Fibroblast of peridontal ligament (primary cell): Measurements from ENCODE around the gene NRL.
"Not testable (repeated sequence)": the region's sequence is repeated elsewhere in the genome, so short reads cannot be mapped to it uniquely, and the experiment has no call there.

ENCODE experiments used
- DNase-seq: peaks from one replicate; pipeline ENCODE4 v3.0.0-alpha.2; 2010; ENCODE audit errors: extremely low read depth

The NRL gene

DNA sequence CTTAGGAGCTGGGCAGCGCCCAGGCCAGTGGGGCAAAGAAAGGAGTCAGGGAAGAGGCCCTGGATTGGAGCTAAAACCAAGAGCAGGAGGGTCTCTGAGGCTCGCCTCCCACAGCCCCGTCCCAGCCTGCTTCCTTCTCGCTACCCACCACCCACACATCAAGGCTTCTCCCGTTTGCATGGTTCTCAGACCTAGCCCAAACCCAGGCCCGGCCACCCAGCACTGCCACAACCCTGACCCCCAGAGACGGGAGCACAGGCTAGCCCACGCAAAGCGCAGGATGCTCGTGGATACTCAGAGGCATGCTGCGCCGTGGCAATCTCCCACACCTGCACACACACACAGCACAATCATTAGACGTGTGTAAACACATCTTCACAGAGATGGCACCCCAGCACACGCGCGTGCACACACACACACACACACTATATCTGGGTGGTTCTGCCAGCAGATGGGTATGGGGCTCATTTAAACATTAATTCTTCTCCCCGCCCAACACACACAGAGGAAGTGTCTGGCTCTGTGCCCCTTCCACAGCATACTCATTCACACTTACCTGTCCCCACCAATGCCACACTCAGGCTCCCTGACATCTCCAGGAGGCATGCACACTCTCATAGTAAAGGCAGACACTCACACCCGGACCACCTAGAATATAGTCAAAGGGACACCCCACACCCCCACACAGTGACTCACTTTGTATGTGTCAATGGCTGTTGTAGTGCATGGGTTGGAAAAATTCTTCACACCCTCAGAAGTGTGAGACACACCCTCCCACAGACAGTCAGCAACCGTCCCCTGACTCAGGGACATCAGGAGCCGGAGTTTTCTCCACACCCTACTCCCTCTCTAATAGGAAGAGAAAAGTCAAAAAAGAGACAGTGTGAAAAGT, 61.8 kb downstream of the NRL start:
- no peak for DNase-seq

DNA sequence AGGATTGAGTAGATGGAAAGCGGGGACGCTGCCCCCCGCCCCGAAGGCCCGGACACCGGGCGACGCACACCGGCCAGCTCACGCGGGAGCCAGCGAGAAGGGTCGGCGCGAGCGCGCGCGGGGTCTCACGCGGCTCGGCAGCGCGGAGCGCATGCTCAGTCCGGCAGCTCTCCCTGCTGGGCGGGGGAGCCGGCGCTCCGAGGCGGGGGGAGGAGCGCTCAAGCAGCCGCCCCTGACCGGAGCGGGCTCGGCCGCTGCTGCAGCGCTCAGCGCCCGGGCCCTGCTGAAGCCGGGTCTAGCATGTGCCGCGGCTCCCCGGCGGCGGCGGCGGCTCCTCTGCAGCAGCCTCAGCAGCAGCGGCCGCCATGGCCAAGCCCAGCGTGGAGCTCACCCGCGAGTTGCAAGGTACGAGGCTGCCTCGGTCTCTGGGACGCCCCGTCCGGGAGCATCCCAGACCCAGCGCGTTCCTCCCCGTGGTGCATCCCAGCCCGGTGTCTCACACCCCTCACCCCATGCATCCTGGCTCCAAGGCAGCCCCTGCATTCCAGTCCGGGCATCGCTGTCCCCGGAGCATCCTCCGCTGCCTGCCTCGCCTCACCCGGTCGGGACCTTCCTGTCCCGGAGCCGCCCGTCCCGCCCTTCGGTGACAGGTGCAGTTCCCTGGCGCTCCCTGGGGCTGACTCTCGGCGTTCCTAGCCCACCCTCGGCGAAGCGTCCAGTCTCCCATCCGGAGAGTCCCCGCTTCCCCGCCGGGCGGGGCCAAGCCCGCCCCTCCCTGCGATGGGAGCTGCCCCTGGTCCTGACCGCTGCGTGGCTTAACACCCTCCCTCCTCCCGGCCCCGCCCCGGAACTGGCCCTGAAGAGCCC, 62.7 kb downstream of the NRL start, which contains the start of gene CARMIL3:
CARMIL3 (plus strand) TSS at position 221 of the 867 bp plus-strand sequence; CDS start at position 366, 145 bp downstream.
- DNase-seq: peak; percentile 31

- DNase-seq: no peak
Observed at GRCh38 chr14:24051176-24051788, 63.5 kb downstream of the NRL start.

GRCh38 chr14:24050753-24051152, 64.0 kb downstream of the NRL start:
- DNase-seq: not testable (repeated sequence)

GRCh38 chr14:24049002-24049401, 65.7 kb downstream of the NRL start:
- DNase-seq: not testable (repeated sequence)

DNA sequence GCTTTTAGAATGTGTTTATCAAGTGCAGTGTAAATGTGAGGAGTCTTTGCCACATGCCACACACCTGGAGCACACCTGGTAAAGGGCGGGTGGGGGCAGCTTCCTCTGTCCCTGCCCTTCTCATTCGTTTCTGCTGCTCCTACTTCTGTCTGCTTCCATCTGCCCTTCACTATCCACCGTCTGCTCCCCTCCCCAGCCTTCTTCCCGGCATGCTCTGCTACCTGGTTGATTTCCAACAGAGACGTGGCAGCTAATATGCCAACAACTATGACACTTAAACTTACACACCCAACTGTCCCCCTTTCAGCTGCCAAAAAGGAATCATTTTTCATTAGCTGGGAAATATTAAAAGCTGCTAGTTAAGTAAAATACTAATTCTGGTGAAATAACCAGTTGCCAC, 72.0 kb downstream of the NRL start:
- DNase-seq: no peak

DNA sequence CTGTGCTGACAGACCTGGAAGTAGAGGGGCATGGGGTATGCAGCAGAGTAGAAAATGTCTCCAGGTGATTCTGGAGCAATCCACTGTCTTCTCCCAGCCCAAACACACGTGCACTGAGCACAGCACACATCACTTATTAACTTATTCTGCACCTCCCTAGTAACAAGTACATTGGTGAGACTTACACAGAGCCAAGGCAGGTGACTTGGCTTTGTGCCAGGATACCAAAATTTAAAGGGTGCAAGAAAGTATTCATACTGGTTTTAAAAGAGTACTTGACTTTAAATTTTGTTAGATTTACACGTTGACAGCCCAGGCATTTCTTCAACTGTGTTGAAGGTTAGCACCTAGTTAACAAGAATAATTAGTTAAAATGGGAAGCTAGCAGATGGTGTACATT, 74.1 kb downstream of the NRL start:
- no peak for DNase-seq

GRCh38 chr14:24038686-24039085, 76.1 kb downstream of the NRL start:
- DNase-seq: no peak

DNA sequence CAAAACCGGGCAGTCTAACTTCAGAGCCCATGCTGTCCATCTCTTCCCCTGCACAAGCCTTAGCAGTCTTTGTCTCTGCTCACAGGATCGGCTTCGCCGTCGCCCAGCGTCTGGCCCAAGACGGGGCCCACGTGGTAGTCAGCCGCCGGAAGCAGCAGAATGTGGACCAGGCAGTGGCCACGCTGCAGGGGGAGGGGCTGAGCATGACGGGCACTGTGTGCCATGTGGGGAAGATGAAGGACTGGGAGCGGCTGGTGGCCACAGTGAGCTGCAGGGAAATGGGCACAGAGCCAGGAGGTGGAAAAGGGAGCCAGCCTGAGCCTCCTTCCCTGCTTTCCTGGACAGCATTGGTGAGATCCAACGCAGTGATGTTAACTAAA, 77.1 kb downstream of the NRL start:
- DNase-seq: no peak

GRCh38 chr14:24036963-24037657, 77.6 kb downstream of the NRL start:
- DNase-seq: not testable (repeated sequence)

DNA sequence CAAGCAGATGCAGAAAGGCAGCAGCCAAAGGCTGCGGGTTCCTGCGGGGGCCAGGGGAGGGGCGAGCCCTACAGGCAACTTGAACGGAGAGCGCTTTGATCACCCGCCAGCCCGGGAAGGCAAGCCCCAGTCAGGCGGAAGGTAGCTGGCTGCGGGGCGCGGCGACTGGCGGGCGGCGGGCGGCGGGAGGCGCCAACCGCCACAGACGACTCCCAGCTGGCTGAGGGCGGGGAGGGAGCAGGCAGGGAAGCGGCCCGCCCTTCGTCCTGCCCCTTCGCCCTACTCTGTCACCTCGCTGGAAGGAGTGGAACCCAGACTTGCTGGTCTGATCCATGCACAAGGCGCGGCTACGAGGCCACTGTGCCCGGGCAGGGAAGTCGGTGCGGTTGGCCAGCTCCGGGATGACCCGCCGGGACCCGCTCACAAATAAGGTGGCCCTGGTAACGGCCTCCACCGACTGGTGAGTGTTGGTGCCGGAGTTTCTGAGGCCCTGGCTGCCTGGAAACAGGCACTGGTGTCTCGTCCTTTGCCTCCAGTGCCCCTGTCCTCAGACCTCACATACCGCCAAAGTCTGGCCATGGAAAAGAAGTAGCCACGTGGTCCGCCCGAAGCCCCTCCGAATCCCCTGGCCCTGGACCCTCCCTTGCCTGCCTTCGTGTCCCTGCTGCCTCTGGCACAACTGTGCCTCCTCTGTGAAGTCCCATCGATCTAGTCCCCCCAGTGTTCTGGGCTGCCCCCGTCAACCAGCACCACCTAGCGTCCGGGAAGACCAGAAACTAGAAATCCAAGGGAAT, 78.4 kb downstream of the NRL start:
- peak; percentile 65 for DNase-seq

- not testable (repeated sequence) for DNase-seq
Observed at GRCh38 chr14:24035769-24036168, 79.0 kb downstream of the NRL start.

- DNase-seq: peak; percentile 72
Observed at GRCh38 chr14:24032727-24033418, 81.9 kb downstream of the NRL start.

DNA sequence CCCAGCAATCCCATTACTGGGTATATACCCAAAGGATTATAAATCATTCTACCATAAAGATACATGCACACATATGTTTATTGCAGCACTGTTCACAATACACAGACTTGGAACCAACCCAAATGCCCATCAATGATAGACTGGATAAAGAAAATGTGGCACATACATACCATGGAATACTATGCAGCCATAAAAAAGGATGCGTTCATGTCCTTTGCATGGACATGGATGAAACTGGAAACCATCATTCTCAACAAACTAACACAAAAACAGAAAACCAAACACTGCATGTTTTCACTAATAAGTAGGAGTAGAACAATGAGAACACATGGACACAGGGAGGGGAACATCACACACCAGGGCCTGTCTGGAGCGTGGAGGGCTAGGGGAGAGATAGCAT, 83.4 kb downstream of the NRL start:
- DNase-seq: not testable (repeated sequence)

- not testable (repeated sequence) for DNase-seq
Observed at GRCh38 chr14:24029687-24030086, 85.1 kb downstream of the NRL start.
